Cardiac muscle cell (in vitro differentiated cells and primary cell): ENCODE measurements around the gene FBXO40. TPM values are rescaled to one million over a fixed set of nuclear protein-coding genes. Genes with fewer than 3 reads are reported as not detected.
"Not testable (repeated sequence)": the region's sequence is repeated elsewhere in the genome, so short reads cannot be mapped to it uniquely, and the experiment has no call there.

Experiments used
- DNase-seq, 2 donors: peaks; one replicate each; pipeline versions ENCODE4 v3.0.0 to v3.0.0-alpha.2; 2010 to 2017; ENCODE audit warnings: low read depth in 1 of 2, low spot score in 1 of 2
- H3K27ac ChIP-seq: fragments of 200-600 bp; sonication (generic); 2 replicates; pipeline ENCODE4 v1.5.1; 2016
- H3K27me3 ChIP-seq: fragments of 200-600 bp; sonication (generic); 2 replicates; pipeline ENCODE4 v1.6.0; 2016; ENCODE audit warnings: control low read depth
- H3K36me3 ChIP-seq: fragments of 200-600 bp; sonication (generic); 2 replicates; pipeline ENCODE4 v1.5.1; 2016; ENCODE audit warnings: control low read depth
- H3K4me1 ChIP-seq: fragments of 200-600 bp; sonication (generic); 2 replicates; pipeline ENCODE4 v1.8.1; 2017; ENCODE audit warnings: low read depth, mild to moderate bottlenecking, mixed run types
- H3K4me3 ChIP-seq: fragments of 200-600 bp; sonication (generic); 2 replicates; pipeline ENCODE4 v1.5.1; 2016; ENCODE audit warnings: mild to moderate bottlenecking
- H3K9me3 ChIP-seq: fragments of 200-600 bp; sonication (generic); 2 replicates; pipeline ENCODE4 v1.5.1; 2017; ENCODE audit warnings: low read depth, mild to moderate bottlenecking, control low read depth
- CTCF ChIP-seq: IDR thresholded peaks from 2 replicates; pipeline ENCODE4 v1.5.1; 2012; ENCODE audit warnings: low read depth, mild to moderate bottlenecking, low read length
- polyA plus RNA-seq: library from polyadenylated mRNA; unstranded; fragments of >200 nt; fragmentation: Nextera tagmentation; extraction: Ambion mirVana; gene quantifications from 2 replicates; pipeline ENCODE4 v1.2.1, GENCODE V29; 2016
- total RNA-seq: library from RNA; depleted of rRNA; stranded (reverse); fragments of >200 nt; gene quantifications from 2 replicates; pipeline ENCODE4 v1.2.3, GENCODE V29; 2016

The FBXO40 gene
- total and polyA plus RNA-seq, 2 experiments from 2014 or later: 6.5 to 18.0 TPM

- TF ChIP-seq CTCF: no peak
- no peak for DNase-seq
- Histone ChIP-seq H3K36me3 (no peaks in the 10 kb centered on the region), H3K4me1 (no peaks in the 10 kb centered on the region), H3K27ac (no peak overlapping the region), H3K9me3 (no peaks in the 10 kb centered on the region), H3K4me3 (no peak overlapping the region), H3K27me3 (no peaks in the 10 kb centered on the region)
Observed at GRCh38 chr3:121581691-121582090, 11.5 kb upstream of the FBXO40 start.

- no peaks in the 10 kb centered on the region for H3K27me3 ChIP-seq
- H3K4me3 ChIP-seq: no peak overlapping the region
- TF ChIP-seq CTCF: no peak
- H3K9me3 ChIP-seq: no peaks in the 10 kb centered on the region
- no peaks in the 10 kb centered on the region for H3K36me3 ChIP-seq
- no peak for DNase-seq
- no peak overlapping the region for H3K27ac ChIP-seq
- H3K4me1 ChIP-seq: no peaks in the 10 kb centered on the region
Observed at GRCh38 chr3:121584418-121584817, 8.8 kb upstream of the FBXO40 start.

GRCh38 chr3:121593806-121594205 is 627 bp downstream of the FBXO40 start:
- H3K9me3 ChIP-seq, H3K27me3 ChIP-seq, H3K36me3 ChIP-seq, DNase-seq: not testable (repeated sequence)
- H3K4me3 ChIP-seq: peak overlapping the region; percentile 13
- peak overlapping the region; percentile 85 for H3K27ac ChIP-seq
- H3K4me1 ChIP-seq: peaks cover 40% of the 10 kb centered on the region

GRCh38 chr3:121594850-121595249 is 1.7 kb downstream of the FBXO40 start:
- no peak overlapping the region for H3K27ac ChIP-seq
- no peak for DNase-seq
- H3K4me1 ChIP-seq: peaks cover 40% of the 10 kb centered on the region
- H3K36me3 ChIP-seq: no peaks in the 10 kb centered on the region
- TF ChIP-seq CTCF: no peak
- H3K4me3 ChIP-seq: no peak overlapping the region
- no peaks in the 10 kb centered on the region for H3K27me3 ChIP-seq
- no peaks in the 10 kb centered on the region for H3K9me3 ChIP-seq

GRCh38 chr3:121595765-121596406 is 2.7 kb downstream of the FBXO40 start:
- Histone ChIP-seq H3K4me3 (no peak overlapping the region), H3K9me3 (no peaks in the 10 kb centered on the region), H3K4me1 (peaks cover 47% of the 10 kb centered on the region), H3K27me3 (no peaks in the 10 kb centered on the region), H3K27ac (no peak overlapping the region), H3K36me3 (no peaks in the 10 kb centered on the region)
- no peak for TF ChIP-seq CTCF
- no peak for DNase-seq

- TF ChIP-seq CTCF: no peak
- no peak for DNase-seq
- no peaks in the 10 kb centered on the region for H3K9me3 ChIP-seq
- H3K27me3 ChIP-seq: no peaks in the 10 kb centered on the region
- H3K36me3 ChIP-seq: no peaks in the 10 kb centered on the region
- peaks cover 60% of the 10 kb centered on the region for H3K4me1 ChIP-seq
- no peak overlapping the region for H3K4me3 ChIP-seq
- no peak overlapping the region for H3K27ac ChIP-seq
Observed at GRCh38 chr3:121598564-121598963, 5.4 kb downstream of the FBXO40 start.

GRCh38 chr3:121599900-121600299 is 6.7 kb downstream of the FBXO40 start:
- not testable (repeated sequence) for DNase-seq, H3K9me3 ChIP-seq, H3K27ac ChIP-seq, H3K36me3 ChIP-seq, H3K4me3 ChIP-seq, H3K27me3 ChIP-seq
- H3K4me1 ChIP-seq: peaks cover 53% of the 10 kb centered on the region
